GM12878 (cell line): ENCODE results near the gene EVC. TPM values are rescaled to one million over a fixed set of nuclear protein-coding genes. Genes with fewer than 3 reads are reported as not detected.
A peak's percentile ranks its signal among the peaks of the same experiment; 100 is the strongest.

Experiments
- ATF7 ChIP-seq: fragments of 450-650 bp; IDR thresholded peaks from 2 replicates; pipeline ENCODE4 v1.6.1; 2016; ENCODE audit warnings: low read depth, mild to moderate bottlenecking
- CEBPB ChIP-seq, 2 experiments: fragments of 150-350 bp in 1 of 2; IDR thresholded peaks; 2 replicates each; pipeline ENCODE4 v1.6.1; 2012 to 2014; ENCODE audit warnings: low read depth in 2 of 2, low read length in 2 of 2, borderline replicate concordance in 1 of 2, inconsistent platforms in 1 of 2
- FOXM1 ChIP-seq: IDR thresholded peaks from 2 replicates; pipeline ENCODE4 v1.6.1; 2012; ENCODE audit warnings: low read depth, mild to moderate bottlenecking, inconsistent platforms, low read length, moderate library complexity
- GATAD2B ChIP-seq: fragments of 450-650 bp; conservative IDR thresholded peaks from 2 replicates; pipeline ENCODE4 v1.6.1; 2017; ENCODE audit warnings: low read depth, mild to moderate bottlenecking, moderate library complexity
- HCFC1 ChIP-seq: fragments of 150-350 bp; IDR thresholded peaks from 2 replicates; pipeline ENCODE4 v1.6.1; 2014; ENCODE audit warnings: low read length
- HDAC2 ChIP-seq: fragments of 200-600 bp; sonication (generic); IDR thresholded peaks from 2 replicates; pipeline ENCODE4 v1.6.1; 2017
- MEF2B ChIP-seq: fragments of 450-650 bp; IDR thresholded peaks from 2 replicates; pipeline ENCODE4 v1.6.1; 2018; ENCODE audit warnings: mild to moderate bottlenecking, moderate library complexity; ENCODE audit not compliant: partially characterized antibody, poor library complexity, severe bottlenecking
- PAX8 ChIP-seq: fragments of 450-650 bp; IDR thresholded peaks from 2 replicates; pipeline ENCODE4 v1.6.1; 2017; ENCODE audit warnings: mild to moderate bottlenecking, moderate library complexity
- RB1 ChIP-seq: fragments of 450-650 bp; formaldehyde crosslinking; IDR thresholded peaks from 2 replicates; pipeline ENCODE4 v1.6.1; 2017; ENCODE audit warnings: mild to moderate bottlenecking, borderline replicate concordance
- SIX5 ChIP-seq: IDR thresholded peaks from 2 replicates; pipeline ENCODE4 v1.6.1; 2011; ENCODE audit warnings: mild to moderate bottlenecking, low read depth, low read length, moderate library complexity; ENCODE audit not compliant: severe bottlenecking
- SMAD5 ChIP-seq: IDR thresholded peaks from 2 replicates; pipeline ENCODE4 v1.6.1; 2016; ENCODE audit warnings: antibody characterized with exemption, low read depth
- SMARCA5 ChIP-seq: fragments of 450-650 bp; IDR thresholded peaks from 2 replicates; pipeline ENCODE4 v1.6.1; 2017; ENCODE audit warnings: mild to moderate bottlenecking
- STAT3 ChIP-seq: IDR thresholded peaks from 2 replicates; pipeline ENCODE4 v1.6.1; 2011; ENCODE audit warnings: low read depth, low read length, improper control_type of control experiment
- SUPT20H ChIP-seq: IDR thresholded peaks from 2 replicates; pipeline ENCODE4 v1.6.1; 2011; ENCODE audit warnings: low read depth, mild to moderate bottlenecking, low read length, moderate library complexity, borderline replicate concordance; ENCODE audit not compliant: control insufficient read depth
- TCF7 ChIP-seq: IDR thresholded peaks from 2 replicates; pipeline ENCODE4 v1.6.1; 2014; ENCODE audit warnings: antibody characterized with exemption, borderline replicate concordance
- WRNIP1 ChIP-seq: IDR thresholded peaks from 2 replicates; pipeline ENCODE4 v1.6.1; 2011; ENCODE audit warnings: low read depth, low read length, improper control_type of control experiment, borderline replicate concordance
- ZZZ3 ChIP-seq: IDR thresholded peaks from 2 replicates; pipeline ENCODE4 v1.6.1; 2011; ENCODE audit warnings: low read depth; ENCODE audit not compliant: control insufficient read depth, insufficient read length
- polyA plus RNA-seq, 11 experiments: library from polyadenylated mRNA; depleted of rRNA in 4 of 11; unstranded in 6 of 11; stranded (reverse) in 5 of 11; fragments of >200 nt; fragmentation: Nextera tagmentation in 4 of 11; fragmentation: Illumina TruSeq in 1 of 11; extraction: Ambion mirVana in 4 of 11; extraction: Trizol in 1 of 11; gene quantifications; 1 replicate in 1 of 11; 2 replicates in 10 of 11; pipeline versions ENCODE4 v1.2.1 to v1.2.3, GENCODE V29; 2011 to 2016; ENCODE audit warnings: inconsistent platforms in 2 of 11, missing spikeins in 2 of 11, low read depth in 1 of 11
- total RNA-seq, 4 experiments: library from RNA; depleted of rRNA in 3 of 4; stranded (reverse); fragments of >200 nt in 3 of 4; fragmentation: Illumina TruSeq in 1 of 4; extraction: Trizol in 1 of 4; gene quantifications; 2 replicates each; pipeline versions ENCODE4 v1.2.1 to v1.2.3, GENCODE V29; 2013 to 2021
- TF ChIP-seq, protein P1 (sequence below): fragments of 450-650 bp; IDR thresholded peaks from 2 replicates; pipeline ENCODE4 v1.6.1; 2016; ENCODE audit warnings: mild to moderate bottlenecking
- TF ChIP-seq, protein P2 (sequence below): fragments of 450-650 bp; conservative IDR thresholded peaks from 2 replicates; pipeline ENCODE4 v1.6.1; 2017; ENCODE audit warnings: mild to moderate bottlenecking, moderate library complexity
- TF ChIP-seq, protein P3 (sequence below): IDR thresholded peaks from 2 replicates; pipeline ENCODE4 v1.6.1; 2011; ENCODE audit warnings: borderline replicate concordance, low read depth, mild to moderate bottlenecking, moderate library complexity, mixed read lengths, low read length; ENCODE audit not compliant: insufficient read depth; ENCODE audit errors: extremely low read length
- TF ChIP-seq, protein P4 (sequence below): IDR thresholded peaks from 2 replicates; pipeline ENCODE4 v1.6.1; 2011; ENCODE audit warnings: low read depth, mild to moderate bottlenecking, low read length, moderate library complexity, borderline replicate concordance; ENCODE audit errors: extremely low read depth
- TF ChIP-seq, protein P5 (sequence below): fragments of 450-650 bp; IDR thresholded peaks from 2 replicates; pipeline ENCODE4 v1.6.1; 2017; ENCODE audit warnings: antibody characterized with exemption, mild to moderate bottlenecking, moderate library complexity
- TF ChIP-seq, protein P6 (sequence below): IDR thresholded peaks from 2 replicates; pipeline ENCODE4 v1.6.1; 2012; ENCODE audit warnings: low read depth, low read length, improper control_type of control experiment

The EVC gene
- total and polyA plus RNA-seq, 10 of the 15 experiments (the other 5 are each of a cell fraction or from before 2014, with no cell fraction given) = 0.87 to 55.9 (median 15.6) TPM

DNA sequence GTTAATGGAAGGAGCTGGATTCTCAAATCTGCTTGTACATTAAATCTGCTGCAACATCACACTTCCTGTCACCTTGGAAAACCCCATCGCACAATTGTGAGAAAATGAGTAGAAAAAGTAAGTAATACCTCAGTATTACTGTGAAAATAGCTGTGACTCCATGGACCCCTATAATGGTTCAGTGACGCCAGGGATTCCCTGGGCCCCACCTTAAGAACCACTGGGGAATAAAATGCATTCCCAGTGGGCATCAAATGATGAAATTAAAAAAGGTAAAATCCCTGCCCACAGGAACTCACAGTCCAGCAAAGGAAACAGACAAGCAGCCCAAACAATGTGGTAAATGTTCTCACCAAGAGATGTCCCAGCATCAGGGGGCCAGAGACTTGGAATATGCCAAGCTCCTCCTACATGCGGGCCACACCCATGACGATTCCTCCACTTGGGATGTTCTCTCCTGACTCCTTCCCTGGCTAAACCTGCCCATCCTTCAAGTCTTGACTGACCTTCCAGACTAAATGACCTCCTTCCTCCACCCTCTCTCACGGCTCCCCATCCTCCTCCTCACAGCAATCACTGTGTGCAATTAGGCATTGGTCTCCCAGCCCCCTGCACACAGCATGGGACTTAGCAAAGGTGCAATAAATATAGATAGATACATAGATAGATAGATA lies 5.2 kb upstream of the EVC start (continued):
- TF ChIP-seq, protein P1, sequence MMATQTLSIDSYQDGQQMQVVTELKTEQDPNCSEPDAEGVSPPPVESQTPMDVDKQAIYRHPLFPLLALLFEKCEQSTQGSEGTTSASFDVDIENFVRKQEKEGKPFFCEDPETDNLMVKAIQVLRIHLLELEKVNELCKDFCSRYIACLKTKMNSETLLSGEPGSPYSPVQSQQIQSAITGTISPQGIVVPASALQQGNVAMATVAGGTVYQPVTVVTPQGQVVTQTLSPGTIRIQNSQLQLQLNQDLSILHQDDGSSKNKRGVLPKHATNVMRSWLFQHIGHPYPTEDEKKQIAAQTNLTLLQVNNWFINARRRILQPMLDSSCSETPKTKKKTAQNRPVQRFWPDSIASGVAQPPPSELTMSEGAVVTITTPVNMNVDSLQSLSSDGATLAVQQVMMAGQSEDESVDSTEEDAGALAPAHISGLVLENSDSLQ = no peak
- TF ChIP-seq MEF2B (peak; percentile 98), ZZZ3 (no peak), SIX5 (no peak), STAT3 (no peak), GATAD2B (peak; percentile 86), TCF7 (no peak), SUPT20H (no peak), WRNIP1 (no peak), SMARCA5 (no peak), RB1 (peak; percentile 47; the same call in 1 of the 2 replicates), FOXM1 (no peak), CEBPB (IDR thresholded peaks at IDR 0.05; ENCODE audit: borderline replicate concordance in 1 of 2, low read depth in 2 of 2, low read length in 2 of 2) (no peak), ATF7 (0 out of 2 replicates have a peak, but pooled peaks have one; percentile 40), HCFC1 (no peak), SMAD5 (no peak), PAX8 (no peak), HDAC2 (no peak)
- TF ChIP-seq, protein P2, sequence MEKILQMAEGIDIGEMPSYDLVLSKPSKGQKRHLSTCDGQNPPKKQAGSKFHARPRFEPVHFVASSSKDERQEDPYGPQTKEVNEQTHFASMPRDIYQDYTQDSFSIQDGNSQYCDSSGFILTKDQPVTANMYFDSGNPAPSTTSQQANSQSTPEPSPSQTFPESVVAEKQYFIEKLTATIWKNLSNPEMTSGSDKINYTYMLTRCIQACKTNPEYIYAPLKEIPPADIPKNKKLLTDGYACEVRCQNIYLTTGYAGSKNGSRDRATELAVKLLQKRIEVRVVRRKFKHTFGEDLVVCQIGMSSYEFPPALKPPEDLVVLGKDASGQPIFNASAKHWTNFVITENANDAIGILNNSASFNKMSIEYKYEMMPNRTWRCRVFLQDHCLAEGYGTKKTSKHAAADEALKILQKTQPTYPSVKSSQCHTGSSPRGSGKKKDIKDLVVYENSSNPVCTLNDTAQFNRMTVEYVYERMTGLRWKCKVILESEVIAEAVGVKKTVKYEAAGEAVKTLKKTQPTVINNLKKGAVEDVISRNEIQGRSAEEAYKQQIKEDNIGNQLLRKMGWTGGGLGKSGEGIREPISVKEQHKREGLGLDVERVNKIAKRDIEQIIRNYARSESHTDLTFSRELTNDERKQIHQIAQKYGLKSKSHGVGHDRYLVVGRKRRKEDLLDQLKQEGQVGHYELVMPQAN = no peak
- TF ChIP-seq, protein P3, sequence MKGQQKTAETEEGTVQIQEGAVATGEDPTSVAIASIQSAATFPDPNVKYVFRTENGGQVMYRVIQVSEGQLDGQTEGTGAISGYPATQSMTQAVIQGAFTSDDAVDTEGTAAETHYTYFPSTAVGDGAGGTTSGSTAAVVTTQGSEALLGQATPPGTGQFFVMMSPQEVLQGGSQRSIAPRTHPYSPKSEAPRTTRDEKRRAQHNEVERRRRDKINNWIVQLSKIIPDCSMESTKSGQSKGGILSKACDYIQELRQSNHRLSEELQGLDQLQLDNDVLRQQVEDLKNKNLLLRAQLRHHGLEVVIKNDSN = no peak
- TF ChIP-seq, protein P4, sequence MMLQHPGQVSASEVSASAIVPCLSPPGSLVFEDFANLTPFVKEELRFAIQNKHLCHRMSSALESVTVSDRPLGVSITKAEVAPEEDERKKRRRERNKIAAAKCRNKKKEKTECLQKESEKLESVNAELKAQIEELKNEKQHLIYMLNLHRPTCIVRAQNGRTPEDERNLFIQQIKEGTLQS = no peak
- TF ChIP-seq, protein P5, sequence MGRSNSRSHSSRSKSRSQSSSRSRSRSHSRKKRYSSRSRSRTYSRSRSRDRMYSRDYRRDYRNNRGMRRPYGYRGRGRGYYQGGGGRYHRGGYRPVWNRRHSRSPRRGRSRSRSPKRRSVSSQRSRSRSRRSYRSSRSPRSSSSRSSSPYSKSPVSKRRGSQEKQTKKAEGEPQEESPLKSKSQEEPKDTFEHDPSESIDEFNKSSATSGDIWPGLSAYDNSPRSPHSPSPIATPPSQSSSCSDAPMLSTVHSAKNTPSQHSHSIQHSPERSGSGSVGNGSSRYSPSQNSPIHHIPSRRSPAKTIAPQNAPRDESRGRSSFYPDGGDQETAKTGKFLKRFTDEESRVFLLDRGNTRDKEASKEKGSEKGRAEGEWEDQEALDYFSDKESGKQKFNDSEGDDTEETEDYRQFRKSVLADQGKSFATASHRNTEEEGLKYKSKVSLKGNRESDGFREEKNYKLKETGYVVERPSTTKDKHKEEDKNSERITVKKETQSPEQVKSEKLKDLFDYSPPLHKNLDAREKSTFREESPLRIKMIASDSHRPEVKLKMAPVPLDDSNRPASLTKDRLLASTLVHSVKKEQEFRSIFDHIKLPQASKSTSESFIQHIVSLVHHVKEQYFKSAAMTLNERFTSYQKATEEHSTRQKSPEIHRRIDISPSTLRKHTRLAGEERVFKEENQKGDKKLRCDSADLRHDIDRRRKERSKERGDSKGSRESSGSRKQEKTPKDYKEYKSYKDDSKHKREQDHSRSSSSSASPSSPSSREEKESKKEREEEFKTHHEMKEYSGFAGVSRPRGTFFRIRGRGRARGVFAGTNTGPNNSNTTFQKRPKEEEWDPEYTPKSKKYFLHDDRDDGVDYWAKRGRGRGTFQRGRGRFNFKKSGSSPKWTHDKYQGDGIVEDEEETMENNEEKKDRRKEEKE = no peak
- TF ChIP-seq, protein P6, sequence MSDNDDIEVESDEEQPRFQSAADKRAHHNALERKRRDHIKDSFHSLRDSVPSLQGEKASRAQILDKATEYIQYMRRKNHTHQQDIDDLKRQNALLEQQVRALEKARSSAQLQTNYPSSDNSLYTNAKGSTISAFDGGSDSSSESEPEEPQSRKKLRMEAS = no peak
